HG02610 (cell line): ENCODE results near the gene ALAD.
"Not testable (repeated sequence)": the region's sequence is repeated elsewhere in the genome, so short reads cannot be mapped to it uniquely, and the experiment has no call there.

Experiments
- ATAC-seq: cut with Tn5 transposase; IDR thresholded peaks from one replicate; pipeline ENCODE4 v1.9.1; 2021; ENCODE audit warnings: mild to moderate bottlenecking, moderate library complexity; ENCODE audit not compliant: unreplicated experiment

Gene ALAD

DNA sequence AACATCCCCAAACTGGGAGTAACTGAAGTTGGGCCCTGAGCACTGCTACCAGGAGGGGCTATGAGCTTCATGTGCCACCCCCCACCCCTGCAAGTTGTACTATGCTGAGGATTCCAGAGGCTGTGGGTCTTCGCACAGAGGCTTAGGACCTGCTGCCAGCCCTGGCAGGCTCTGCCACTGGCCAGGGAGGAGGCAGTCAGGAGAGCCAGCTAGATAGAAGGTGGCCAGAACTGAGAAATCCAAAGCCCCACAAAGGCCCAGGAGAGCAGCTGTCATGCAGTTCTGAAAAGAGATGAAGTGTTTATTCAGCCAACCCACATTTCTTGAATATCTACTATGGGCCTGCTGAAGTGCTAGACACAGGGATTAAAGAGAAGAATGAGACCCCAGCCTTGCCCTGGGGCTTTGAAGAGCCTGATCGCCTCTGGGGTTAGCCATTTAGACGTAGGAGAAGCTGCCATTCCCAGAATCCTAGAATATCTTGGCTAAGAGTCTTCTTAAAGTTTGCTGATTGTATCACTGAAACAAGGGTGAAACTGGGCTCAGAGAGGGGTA is 1.4 kb downstream of the ALAD start:
- no peak for ATAC-seq

DNA sequence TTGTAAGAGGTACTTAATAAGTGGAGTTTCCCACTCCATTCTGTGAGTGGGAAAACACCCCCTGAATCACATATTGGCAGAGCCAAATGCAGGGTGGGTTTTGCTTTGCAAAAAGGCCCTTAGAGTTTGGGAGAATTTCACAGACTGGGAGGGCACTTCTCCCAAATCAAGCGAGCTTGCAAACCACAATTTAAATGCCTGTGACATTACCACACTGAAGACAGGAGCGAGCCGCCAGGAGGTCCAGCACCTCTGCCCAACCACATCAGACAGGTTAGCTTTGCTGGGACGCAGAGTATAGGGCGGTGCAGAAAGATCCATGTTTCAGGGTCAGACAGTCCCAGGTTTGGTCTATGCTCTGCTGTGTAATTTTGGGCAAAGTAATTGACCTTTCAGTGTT is 2.3 kb downstream of the ALAD start:
- no peak for ATAC-seq

DNA sequence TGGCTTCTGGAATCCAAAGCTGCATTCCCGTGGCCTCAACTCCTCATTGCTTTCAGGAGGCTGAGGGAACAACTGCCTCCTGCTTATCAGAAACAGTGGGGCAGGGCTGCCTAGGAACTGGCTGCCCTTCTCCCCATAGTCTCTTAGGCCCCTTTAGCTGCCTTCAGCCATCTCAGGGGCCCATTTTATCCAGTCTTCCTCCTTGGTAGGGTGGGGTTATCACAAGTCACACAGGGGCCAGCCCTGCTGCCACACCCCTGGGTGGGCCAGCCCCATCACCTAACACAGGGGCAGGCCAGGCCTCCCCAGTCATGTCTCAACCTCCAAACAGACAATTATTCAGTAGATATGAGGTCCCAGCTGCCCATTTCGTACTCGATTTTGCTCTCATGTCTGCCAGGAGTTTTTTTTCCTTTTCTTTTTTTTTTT is 3.9 kb downstream of the ALAD start:
- ATAC-seq, result no peak

DNA sequence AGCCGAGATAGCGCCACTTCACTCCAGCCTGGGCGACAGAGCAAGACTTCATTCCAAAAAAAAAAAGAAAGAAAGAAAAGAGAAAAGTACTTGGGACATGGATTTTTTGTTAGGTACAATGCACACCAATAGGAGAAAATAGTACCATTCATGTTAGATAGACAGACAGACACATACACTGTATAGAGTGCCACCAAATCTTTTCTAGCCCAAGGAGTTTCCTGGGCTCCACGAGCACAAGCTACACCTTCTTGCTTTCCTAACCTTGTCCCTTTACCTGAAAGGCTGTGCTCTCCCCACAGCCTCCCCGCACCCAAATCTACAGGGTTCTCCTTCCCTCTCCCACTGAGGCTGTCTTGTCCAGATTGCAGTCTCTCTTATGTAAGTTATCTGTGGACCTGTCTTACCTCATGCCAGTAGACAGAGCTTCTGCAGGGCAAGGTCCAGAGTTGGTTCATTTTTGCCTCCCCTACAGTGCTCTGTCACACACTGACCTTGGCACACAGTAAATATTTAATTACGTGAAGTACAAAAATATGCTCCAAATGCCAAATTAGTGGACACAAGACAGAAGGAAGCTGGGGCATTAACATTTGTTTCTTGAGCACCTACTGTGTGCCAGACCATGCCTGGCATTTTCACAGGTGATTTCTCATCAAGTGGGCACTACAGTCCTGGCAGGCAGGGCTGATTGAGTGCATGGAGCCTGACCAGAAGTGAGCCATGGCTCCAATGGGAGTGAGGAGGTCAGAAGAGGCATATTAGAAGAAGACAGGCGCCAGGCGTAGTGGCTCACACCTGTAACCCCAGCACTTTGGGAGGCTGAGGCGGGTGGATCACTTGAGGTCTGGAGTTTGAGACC is 5.9 kb downstream of the ALAD start:
- ATAC-seq, result no peak

DNA sequence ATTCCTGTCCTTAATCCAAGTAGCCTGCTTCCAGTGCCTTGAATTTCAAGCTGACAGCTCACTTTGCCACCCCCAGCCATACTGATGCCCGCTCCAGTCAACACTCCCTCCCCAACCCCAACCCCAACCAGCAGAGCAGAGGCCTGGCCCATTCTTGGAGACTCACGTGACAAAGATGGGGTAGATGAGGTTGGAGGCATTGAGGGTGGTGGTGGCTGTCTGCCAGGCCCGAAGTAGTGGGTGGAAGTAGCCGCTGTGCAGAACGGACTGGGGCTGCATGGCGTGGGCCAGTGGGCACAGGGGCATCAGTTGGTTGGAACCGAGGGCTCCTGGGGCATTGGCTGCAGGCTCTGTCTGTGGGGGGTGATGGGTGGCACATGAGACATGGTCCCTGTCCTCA is 7.8 kb downstream of the ALAD start:
- ATAC-seq, result no peak

DNA sequence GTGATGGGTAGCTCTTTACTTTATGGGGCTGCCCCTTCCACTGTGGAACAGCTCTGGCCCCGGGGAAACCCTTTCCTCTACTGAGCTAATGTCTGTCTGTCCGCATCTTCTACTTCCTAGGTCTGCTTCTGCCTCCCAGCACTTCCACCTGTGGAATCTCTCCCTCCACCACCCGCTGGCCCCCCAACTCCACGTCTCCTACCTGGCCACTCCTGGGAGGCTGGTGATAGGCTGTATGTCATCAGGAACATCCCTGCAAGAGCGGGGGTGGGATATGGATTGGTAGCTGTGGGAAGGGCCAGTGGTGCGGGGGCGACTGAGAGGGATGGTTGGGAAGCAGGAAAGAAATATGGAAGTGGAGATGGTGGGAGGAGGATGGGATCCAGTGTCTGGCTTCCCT is 9.2 kb downstream of the ALAD start:
- no peak for ATAC-seq

DNA sequence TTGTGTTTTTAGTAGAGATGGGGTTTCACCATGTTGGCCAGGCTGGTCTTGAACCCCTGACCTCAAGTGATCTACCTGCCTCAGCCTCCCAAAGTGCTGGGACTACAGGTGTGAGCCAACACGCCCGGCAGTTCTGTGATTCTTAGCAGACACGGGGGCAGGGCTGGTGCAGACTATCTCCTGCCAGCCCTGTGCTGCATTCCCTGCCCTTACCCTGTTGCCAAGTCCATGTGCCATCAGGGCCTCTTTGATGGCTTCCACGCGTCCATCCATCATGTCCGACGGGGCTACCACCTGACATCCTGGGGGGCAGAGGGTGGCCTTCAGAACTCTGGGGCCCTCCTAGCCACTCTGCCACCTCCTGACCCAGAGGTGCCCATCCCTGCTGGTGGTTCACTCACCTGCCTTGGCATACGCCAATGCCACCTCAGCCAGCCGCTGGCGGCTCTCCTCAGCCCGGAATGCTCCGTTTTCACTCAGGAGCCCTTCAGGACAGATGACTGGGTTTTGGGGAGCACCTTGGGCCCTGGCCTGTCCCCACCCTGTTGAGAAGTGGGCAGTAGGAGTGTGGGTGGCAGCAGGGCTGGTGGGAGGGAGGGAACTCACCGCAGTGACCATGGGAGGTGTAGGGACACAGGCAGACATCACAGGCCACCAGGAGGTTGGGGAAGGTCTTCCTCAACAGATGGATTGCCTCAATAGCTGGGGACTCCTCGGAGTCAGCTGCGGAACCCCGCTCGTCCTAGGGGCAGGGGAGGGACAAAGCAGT is 10.7 kb downstream of the ALAD start:
- no peak for ATAC-seq

DNA sequence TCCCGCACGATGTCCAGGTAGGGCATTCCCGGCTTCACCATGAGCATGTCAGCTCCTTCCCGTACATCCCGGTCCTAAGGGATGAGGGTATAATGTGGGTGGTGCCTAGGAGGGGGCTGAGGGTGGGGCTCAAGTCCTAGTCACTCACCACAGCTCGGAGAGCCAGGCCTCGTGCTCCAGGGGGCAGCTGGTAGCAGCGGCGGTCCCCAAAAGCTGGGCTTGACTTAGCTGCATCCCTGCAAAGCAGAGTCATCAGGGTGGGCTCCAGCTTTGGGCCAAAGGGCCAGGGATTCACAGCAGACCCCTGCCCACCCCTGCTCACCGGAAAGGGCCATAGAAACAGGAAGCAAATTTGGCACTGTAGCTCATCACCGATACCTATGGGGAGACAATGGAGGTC is 11.6 kb downstream of the ALAD start:
- no peak for ATAC-seq

DNA sequence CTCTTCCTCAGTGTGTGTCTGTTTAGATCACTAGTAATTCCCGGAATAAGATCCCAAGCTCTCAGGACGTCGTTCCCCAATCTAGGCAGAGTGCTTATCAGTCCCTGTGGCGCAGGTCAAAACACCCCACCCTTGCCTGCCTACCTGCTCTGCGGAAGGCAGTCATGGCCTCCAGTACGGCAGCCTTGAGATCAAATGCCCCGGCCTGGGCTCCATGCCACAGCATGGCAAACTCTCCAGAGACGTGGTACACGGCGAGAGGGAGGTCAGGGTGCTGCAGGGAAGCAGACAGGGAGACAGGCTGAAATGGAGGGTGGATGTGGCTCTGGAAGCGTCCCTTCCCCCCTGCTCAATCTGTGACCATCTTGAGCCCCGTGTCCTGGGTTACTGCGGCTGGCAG is 12.3 kb downstream of the ALAD start:
- ATAC-seq, result no peak

DNA sequence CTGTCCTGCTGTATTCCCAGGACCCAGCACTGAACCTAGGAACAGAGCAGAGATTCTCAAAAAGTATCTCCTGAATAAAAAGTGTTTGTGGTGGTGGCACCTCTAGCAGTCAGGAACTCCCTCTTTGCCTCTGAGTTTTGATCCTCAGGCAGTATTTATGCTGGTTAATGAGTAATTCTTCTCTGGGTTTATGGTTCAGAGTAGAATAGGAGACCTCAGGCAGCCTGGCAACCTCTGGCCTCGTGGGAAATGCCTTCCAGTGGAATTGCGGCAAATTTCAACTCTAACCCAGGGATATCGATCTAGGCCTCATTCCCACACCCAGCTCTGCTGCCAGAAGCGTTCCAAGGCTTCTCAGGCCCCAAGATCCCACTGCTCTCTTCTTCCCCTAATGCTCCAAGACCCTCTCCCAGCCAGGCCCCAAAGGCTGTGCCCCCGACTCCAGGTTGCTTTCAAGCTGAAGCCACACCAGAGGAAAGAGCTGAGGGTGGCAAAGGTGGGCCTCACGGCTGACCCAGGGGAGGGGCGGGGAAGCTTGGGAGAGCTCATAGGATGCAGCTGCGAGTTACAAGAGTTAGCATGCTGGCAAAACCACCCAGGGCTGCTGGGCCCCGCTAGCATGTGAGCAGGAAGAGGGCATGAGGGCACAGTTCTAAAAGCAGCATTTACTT is 13.4 kb downstream of the ALAD start:
- ATAC-seq, result no peak

DNA sequence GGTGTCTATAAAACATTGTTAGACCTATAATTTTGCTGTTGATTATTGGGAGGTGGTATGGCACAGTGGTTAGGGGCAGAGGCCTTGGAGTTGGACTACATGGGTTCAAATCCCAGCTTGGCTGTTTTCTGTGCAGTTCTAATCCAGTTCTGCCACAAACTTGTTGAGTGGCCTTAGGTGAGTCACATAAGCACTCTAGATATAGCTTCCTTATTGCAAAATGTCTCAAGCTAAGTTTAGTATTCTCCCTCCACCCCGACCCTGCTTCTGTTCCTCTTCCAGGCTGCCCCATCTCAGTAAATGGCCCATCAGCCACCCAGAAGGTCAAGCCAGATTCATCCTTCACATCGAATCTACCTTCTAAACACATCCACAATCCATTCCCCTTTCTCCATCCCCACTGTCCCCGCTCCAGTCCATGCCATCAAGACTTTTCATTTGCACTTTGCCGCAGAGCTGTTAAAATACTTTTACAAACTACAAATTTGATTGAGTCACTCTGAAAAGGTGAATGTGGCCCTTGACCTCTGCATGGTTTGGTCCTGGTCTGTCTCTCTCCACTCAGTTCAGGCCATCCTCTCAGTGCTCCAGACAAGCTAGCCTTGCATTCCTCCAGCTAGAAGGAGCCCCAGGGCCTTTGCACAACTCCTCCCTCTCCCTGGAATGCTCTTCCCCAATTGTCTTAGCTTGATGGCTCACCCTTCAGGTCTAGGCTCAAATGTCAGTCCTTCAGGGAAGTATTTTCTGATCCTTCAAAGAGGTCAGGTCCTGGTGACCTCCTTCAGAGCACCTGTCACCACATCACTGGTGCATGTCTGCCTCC is 14.3 kb downstream of the ALAD start:
- ATAC-seq, result no peak

DNA sequence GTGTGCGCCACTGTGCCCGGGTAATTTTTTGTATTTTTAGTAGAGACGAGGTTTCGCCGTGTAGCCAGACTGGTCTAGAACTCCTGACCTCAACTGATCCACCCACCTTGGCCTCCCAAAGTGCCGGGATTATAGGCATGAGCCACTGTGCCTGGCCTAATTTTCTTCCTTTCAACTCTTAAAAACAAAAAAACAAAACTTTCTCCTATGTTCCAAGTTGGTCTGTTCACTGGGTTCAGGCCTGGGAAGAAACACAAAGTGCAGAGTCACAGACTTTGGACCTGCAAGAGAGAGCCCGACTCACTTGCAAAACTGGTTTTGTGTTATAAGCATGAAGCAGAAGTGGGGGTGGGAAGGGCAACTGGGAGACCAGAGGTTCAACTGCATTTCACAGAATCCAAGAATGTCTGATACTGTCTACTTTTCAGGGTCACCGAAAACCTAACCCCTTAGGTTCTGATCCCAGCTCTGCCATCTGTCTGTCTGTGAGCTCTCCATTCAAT is 19.1 kb downstream of the ALAD start:
- ATAC-seq, result no peak

DNA sequence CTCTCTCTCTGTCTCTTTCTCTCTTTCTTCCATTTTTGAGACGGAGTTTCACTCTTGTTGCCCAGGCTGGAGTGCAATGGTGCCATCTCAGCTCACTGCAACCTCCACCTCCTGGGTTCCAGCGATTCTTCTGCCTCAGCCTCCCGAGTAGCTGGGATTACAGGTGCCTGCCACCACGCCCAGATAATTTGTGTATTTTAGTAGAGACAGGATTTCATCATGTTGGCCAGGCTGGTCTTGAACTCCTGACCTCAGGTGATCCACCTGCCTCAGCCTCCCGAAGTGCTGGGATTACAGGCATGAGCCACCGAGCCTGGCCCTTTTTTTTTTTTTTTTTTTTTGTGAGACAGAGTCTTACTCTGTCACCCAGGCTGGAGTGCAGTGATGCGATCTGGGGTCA is 19.6 kb downstream of the ALAD start:
- not testable (repeated sequence) for ATAC-seq

DNA sequence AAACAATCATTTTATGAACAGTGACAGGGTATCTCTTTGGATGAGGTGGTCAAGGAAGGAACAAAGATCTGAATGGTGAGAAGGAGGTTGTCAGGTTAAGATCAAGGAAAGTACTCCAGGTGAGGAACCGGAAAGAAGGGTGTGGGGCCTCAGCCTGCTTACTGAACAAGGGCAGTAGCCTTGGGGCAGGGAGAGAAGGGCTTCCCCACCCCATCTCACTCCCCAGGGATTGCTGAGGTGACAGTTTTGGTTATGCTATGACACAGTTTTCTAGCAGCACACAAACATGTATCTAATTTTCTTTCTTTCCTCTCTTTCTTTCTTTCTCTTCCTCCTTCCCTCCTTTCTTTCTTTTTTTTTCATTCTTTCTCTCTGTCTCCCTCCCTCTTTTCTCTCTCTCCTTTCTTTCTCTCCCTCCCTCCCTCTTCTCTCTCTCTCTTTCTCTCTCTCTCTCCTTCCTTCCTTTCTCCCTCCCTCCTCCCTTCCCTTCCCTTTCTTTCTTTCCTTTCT is 20.2 kb downstream of the ALAD start:
- peak; percentile 67 for ATAC-seq

DNA sequence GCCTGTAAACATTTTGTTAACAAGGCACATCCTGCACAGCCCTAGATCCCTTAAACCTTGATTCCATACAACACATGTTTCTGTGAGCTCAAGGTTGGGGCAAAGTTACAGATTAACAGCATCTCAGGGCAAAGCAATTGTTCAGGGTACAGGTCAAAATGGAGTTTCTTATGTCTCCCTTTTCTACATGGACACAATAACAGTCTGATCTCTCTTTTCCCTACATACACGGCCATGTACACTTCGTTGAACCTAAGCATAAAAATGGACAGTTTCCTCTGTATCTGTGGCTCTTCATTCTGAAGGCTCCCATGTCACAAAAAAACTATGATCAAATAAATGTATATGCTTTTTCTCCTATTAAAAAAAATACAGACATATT is 21.3 kb downstream of the ALAD start:
- ATAC-seq, result not testable (repeated sequence)

DNA sequence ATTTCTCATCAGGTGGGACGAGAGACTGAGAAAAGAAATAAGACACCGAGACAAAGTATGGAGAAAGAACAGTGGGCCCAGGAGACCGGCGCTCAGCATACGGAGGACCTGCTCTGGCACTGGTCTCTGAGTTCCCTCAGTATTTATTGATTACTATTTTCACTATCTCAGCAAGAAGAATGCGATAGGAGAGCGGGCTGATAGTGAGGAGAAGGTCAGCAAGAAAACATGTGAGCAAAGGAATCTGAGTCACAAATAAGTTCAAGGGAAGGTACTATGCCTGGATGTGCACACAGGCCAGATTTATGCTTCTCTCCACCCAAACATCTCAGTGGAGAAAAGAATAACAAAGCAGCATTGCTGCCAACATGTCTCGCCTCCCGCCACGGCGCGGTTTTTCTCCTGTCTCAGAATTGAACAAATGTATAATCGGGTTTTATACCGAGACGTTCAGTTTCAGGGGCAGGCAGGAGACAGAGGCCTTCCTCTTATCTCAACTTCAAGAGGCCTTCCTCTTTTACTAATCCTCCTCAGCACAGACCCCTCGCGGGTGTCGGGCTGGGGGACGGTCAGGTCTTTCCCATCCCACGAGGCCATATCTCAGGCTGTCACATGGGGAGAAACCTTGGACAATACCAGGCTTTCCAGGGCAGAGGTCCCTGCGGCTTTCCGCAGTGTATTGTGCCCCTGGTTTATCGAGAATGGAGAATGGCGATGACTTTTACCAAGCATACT is 21.8 kb downstream of the ALAD start:
- not testable (repeated sequence) for ATAC-seq

DNA sequence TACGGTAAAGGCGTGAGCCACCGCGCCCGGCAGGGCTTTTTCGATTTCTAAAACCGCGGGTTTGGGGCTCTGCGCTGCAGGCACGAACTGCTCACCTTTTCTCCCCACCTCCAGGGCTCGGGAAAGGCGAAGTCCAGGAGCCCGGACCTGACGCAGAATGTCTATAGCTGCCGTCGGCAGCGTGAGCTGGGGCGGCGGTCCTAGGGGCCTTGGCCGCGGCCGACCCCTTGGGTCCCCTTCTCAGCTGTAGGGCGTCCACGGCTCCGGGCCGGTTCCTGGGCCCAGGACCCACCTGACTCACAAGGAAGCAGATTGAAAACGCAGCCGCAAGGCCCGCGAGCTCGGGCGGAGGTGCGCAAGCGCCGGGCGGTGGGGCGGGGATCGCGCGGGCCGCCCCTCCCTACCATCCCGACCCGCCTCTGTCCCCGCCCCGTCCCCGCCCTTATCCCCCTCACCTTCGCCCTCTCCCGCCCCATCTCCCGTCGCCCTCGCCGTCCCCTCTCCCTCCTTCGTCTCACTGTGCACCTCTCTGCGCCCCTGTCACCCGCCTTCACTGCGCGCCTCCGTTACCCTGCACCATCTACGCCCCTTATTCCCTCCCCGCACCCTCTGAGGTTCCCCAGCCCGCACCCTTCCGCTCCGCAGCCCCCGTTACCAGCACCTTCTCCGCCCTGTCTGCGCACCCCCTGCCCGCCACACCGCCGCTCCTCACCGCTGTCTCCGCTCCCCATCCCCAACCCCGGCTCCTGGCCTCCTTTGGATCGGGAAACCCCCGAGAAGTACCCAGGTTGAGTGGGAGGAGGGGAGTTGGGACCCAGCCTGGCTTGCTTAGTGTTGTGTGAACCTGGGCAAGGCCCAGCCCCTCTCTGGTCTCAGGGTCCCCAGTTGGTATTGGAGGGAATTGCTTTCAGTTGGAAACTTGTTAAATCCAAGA is 24.2 kb downstream of the ALAD start, which contains the start of gene HDHD3:
TSS of gene HDHD3 (minus strand) at position 353 of the 934 bp plus-strand sequence. CDS start 2,632 bp downstream, outside the sequence.
- ATAC-seq, result peak; percentile 83
